Right lobe of liver (tissue), 6 donors: ENCODE measurements around the gene CACNB4. TPM values are rescaled to one million over a fixed set of nuclear protein-coding genes. Genes with fewer than 3 reads are reported as not detected.

Experiments used
- ATAC-seq, 4 donors: fragments of 200-7000 bp; cut with Tn5 transposase; one replicate each; pipeline ENCODE4 v1.9.1; 2020; ENCODE audit warnings: mild to moderate bottlenecking in 4 of 4, moderate library complexity in 4 of 4
- DNase-seq, 3 donors: peaks; one replicate each; pipeline ENCODE4 v3.0.0-alpha.2; 2020
- H3K27ac ChIP-seq, 3 donors: fragments of 200-600 bp; one replicate each; pipeline ENCODE4 v1.8.0; 2022
- H3K27me3 ChIP-seq, 2 donors: fragments of 200-600 bp; one replicate each; pipeline ENCODE4 v1.8.0; 2022
- H3K36me3 ChIP-seq, 4 donors: fragments of 200-600 bp; sonication (generic) in 1 of 4; one replicate each; pipeline versions ENCODE4 v1.5.1 to v1.8.0; 2017 to 2022; ENCODE audit warnings: control low read depth in 1 of 4
- H3K4me1 ChIP-seq, 4 donors: fragments of 200-600 bp; sonication (generic) in 1 of 4; one replicate each; pipeline versions ENCODE4 v1.5.1 to v1.8.0; 2017 to 2022; ENCODE audit warnings: control low read depth in 1 of 4
- H3K4me3 ChIP-seq, 3 donors: fragments of 200-600 bp; one replicate each; pipeline ENCODE4 v1.8.0; 2022
- H3K9me3 ChIP-seq, 4 donors: fragments of 200-600 bp; sonication (generic) in 1 of 4; one replicate each; pipeline versions ENCODE4 v1.5.1 to v1.8.0; 2017 to 2022; ENCODE audit warnings: control low read depth in 1 of 4
- POLR2A ChIP-seq: fragments of 450-650 bp; IDR thresholded peaks from one replicate; pipeline ENCODE4 v1.6.1; 2017; ENCODE audit warnings: antibody characterized with exemption, mild to moderate bottlenecking
- WGBS: methylation state at CpG from one replicate; pipeline ENCODE4 v1.1.6; 2018; ENCODE audit warnings: low coverage, low lambda C conversion rate; ENCODE audit not compliant: insufficient coverage; ENCODE audit errors: missing lambda C conversion rate; 5-methylcytosine and 5-hydroxymethylcytosine counted together
- intact Hi-C, 2 donors: fragments of 100-400 bp; cut with DNase I; formaldehyde crosslinking; loops; one replicate each; pipeline versions ENCODE4 v1.11.2 to v1.14.1; 2022
- total RNA-seq, 6 experiments: library from RNA; depleted of rRNA in 2 of 6; stranded (reverse); fragments of >200 nt in 2 of 6; fragmentation: NEBNext Ultra II Directional in 3 of 6; extraction: Animal tissue kit (Norgen Biotek cat#: 25700) in 3 of 6; gene quantifications; one replicate each; pipeline versions ENCODE4 v1.1.0 to v1.2.4, GENCODE V29; 2016 to 2023
- TF ChIP-seq, protein P1 (sequence below), 4 donors: fragments of 200-600 bp in 3 of 4; fragments of 450-650 bp in 1 of 4; IDR thresholded peaks; one replicate each; pipeline versions ENCODE4 v1.5.1 to v1.8.0; 2016 to 2022; ENCODE audit warnings: antibody characterized with exemption in 4 of 4, mild to moderate bottlenecking in 2 of 4
- donor health status: DM: no; HTN: yes; CAD: no.
- donor health status: DM: no; HTN: no; CAD: no.
- donor health status: DM: no; HTN: no; CAD: no.
- donor health status: DM: no; HTN: yes; CAD: no.
- donor health status: DM: no; HTN: yes; CAD: no.

Gene CACNB4
- total RNA-seq, 6 experiments from 2014 or later, result 0.06 to 0.49 (median 0.25) TPM

DNA sequence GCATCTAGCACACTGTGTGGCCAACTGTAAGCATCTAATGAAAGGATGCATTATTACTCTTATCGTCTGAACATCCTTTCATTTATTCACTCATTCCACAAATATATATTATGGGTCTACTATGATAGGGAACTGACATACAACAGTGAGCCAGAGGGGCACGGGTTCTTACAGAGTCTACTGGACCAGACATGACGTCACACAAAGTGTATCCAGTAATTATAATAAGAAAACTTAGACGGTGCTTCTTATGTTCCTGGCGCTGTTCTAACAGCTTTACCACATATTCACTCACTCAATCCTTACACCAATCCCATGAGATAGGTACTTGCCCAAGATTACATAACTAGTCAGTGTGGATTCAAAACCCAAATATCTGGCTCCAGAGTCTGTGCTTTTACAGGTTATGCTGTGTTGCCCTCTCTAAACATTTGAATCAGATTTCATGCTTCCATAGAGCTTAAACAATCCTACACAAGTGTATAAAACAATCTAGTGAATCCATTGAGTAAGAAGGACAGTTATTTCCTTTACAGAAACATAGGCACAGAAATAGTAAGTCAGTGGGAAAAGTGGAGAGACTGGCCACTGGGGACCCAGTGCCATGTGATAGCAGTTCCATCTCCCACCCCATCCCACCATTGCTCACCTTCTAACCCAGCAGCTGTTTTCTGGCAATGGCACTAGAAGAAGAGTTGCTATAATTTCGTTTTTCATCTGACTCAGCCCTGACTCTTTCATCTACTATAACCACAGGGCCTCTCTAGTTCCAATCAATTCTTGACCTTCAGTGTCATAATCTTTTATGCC lies 246.4 kb downstream of the CACNB4 start:
- DNase-seq (no peak), ATAC-seq (no peak)
- no peaks in the 10 kb centered on the region for H3K27me3 ChIP-seq
- intact Hi-C loops, result no loop called here
- TF ChIP-seq, protein P1, sequence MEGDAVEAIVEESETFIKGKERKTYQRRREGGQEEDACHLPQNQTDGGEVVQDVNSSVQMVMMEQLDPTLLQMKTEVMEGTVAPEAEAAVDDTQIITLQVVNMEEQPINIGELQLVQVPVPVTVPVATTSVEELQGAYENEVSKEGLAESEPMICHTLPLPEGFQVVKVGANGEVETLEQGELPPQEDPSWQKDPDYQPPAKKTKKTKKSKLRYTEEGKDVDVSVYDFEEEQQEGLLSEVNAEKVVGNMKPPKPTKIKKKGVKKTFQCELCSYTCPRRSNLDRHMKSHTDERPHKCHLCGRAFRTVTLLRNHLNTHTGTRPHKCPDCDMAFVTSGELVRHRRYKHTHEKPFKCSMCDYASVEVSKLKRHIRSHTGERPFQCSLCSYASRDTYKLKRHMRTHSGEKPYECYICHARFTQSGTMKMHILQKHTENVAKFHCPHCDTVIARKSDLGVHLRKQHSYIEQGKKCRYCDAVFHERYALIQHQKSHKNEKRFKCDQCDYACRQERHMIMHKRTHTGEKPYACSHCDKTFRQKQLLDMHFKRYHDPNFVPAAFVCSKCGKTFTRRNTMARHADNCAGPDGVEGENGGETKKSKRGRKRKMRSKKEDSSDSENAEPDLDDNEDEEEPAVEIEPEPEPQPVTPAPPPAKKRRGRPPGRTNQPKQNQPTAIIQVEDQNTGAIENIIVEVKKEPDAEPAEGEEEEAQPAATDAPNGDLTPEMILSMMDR (IDR thresholded peaks at IDR 0.05), result no peak
- no peak for TF ChIP-seq POLR2A
- no peak overlapping the region for H3K27ac ChIP-seq
- no peaks in the 10 kb centered on the region for H3K4me1 ChIP-seq
- H3K4me3 ChIP-seq, result no peak overlapping the region
- WGBS, result 73% methylated on average over 6 of the region's 6 CpGs
- H3K9me3 ChIP-seq, result no peaks in the 10 kb centered on the region
- H3K36me3 ChIP-seq, result no peaks in the 10 kb centered on the region

DNA sequence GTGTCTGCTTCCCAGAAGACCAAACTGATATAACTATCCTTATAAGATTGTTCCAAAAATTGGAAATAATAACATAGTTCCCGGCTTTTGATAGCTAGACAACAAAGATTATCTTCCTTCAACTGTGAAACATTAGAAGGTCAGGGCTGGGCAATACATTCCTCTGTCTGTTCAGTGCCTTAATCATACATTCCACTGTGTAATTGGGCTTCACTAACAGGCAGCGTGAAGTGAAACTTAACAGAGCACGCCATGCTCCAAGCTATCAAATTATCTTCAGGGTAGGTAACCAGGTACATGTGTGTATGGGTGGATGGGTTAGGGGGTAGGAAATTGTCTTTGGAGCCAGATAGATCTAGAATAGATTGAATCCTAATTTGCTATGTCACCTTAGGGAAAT lies 247.1 kb downstream of the CACNB4 start:
- DNase-seq, result no peak
- no peaks in the 10 kb centered on the region for H3K36me3 ChIP-seq
- no peak for ATAC-seq
- no peaks in the 10 kb centered on the region for H3K9me3 ChIP-seq
- no peaks in the 10 kb centered on the region for H3K4me1 ChIP-seq
- no peak overlapping the region for H3K4me3 ChIP-seq
- no peak overlapping the region for H3K27ac ChIP-seq
- intact Hi-C loops, result no loop called here
- no peaks in the 10 kb centered on the region for H3K27me3 ChIP-seq
- 78% methylated on average over 3 of the region's 3 CpGs for WGBS
- no peak for TF ChIP-seq POLR2A
- TF ChIP-seq, protein P1 (IDR thresholded peaks at IDR 0.05), result no peak

DNA sequence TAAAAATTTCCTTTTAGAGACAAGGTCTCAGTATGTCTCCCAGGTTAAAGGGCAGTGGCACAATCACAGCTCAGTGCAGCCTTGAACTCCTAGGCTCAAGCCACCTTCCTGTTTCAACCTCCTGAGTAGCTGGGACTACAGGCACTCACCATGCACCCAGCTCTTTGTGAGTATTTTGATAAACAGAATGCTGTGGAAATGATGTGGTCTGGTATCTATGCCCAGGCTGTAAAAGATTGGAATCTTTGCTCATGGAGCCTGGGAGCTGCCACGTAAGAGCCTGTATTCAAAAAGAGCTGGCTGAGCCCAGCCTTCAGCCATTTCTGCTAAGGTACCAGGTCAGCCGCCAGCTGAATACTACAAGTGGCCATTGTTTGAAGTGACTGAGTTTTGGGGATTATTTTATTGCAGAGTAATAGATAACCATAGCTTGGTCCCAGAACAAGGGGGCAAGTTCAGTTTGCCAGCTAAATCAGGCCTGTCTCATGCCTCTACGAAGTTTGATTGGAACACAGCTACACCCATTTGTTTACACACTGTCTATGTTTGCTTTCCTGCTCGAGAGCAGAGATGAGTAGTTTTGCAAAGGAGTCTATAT lies 249.3 kb downstream of the CACNB4 start:
- H3K9me3 ChIP-seq, result no peaks in the 10 kb centered on the region
- H3K36me3 ChIP-seq, result no peaks in the 10 kb centered on the region
- TF ChIP-seq, protein P1 (IDR thresholded peaks at IDR 0.05), result no peak
- no peak for TF ChIP-seq POLR2A
- peak; percentile 73 to 88 (median 82) for ATAC-seq
- no peaks in the 10 kb centered on the region for H3K4me1 ChIP-seq
- no peak overlapping the region for H3K4me3 ChIP-seq
- DNase-seq, result no peak
- H3K27ac ChIP-seq, result no peak overlapping the region
- intact Hi-C loops, result no loop called here
- no peaks in the 10 kb centered on the region for H3K27me3 ChIP-seq
- WGBS, result 35% methylated on average over 3 of the region's 4 CpGs

DNA sequence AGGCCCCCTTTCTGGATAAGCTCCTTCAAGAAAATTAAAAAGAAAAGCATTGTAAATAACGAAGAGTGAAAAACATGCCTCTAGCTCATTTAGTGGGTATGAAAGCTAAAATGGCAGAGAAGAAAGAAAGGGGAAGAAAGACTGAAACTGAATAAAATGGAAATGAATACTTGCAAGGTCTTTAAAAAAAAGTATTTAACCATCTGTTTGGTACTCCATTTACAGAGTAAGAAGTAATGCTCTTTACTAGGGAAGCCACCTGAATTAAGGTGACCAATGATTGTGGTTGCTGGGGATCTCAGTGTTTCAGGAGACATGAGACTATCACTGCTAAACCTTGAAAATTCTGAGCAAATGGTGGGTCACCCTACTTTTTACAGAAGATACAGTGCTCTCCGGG lies 253.0 kb downstream of the CACNB4 start:
- H3K27me3 ChIP-seq, result no peaks in the 10 kb centered on the region
- no peak overlapping the region for H3K27ac ChIP-seq
- no peaks in the 10 kb centered on the region for H3K4me1 ChIP-seq
- WGBS, result 81% methylated on average over 2 of the region's 2 CpGs
- ATAC-seq (no peak), DNase-seq (no peak)
- intact Hi-C loops, result no loop called here
- H3K4me3 ChIP-seq, result no peak overlapping the region
- no peaks in the 10 kb centered on the region for H3K36me3 ChIP-seq
- TF ChIP-seq, protein P1 (IDR thresholded peaks at IDR 0.05), result no peak
- TF ChIP-seq POLR2A, result no peak
- no peaks in the 10 kb centered on the region for H3K9me3 ChIP-seq
